Motor neuron (in vitro differentiated cells): Measurements from ENCODE around the gene IRF3. TPM values are rescaled to one million over a fixed set of nuclear protein-coding genes. Genes with fewer than 3 reads are reported as not detected.

Experiments used
- ATAC-seq, 8 experiments: fragments of 200-7000 bp; cut with Tn5 transposase; replicated peaks in 6 of 8; 2 replicates each; pipeline ENCODE4 v1.8.0; 2021; ENCODE audit warnings: mild to moderate bottlenecking in 8 of 8, moderate library complexity in 8 of 8
- H3K27ac ChIP-seq, 2 donors: fragments of 250-450 bp; sonication (Bioruptor Pico); 2 replicates each; pipeline ENCODE4 v1.9.0; 2021; ENCODE audit warnings: antibody characterized with exemption in 2 of 2, mild to moderate bottlenecking in 2 of 2, moderate library complexity in 1 of 2
- H3K4me1 ChIP-seq, 2 donors: fragments of 250-450 bp; sonication (Bioruptor Pico); replicated peaks in 1 of 2; 2 replicates each; pipeline ENCODE4 v1.6.1; 2021; ENCODE audit warnings: antibody characterized with exemption in 2 of 2, mild to moderate bottlenecking in 2 of 2, moderate library complexity in 1 of 2
- H3K4me3 ChIP-seq, 5 donors: fragments of 250-450 bp; sonication (Bioruptor Pico); 2 replicates each; pipeline ENCODE4 v1.9.0; 2021; ENCODE audit warnings: antibody characterized with exemption in 5 of 5, mild to moderate bottlenecking in 5 of 5, moderate library complexity in 4 of 5
- WGBS, 10 experiments: fragments of 450-650 bp; shearing (Covaris generic); methylation state at CpG; one replicate each; pipeline ENCODE4 v1.0.0; 2022; 5-methylcytosine and 5-hydroxymethylcytosine counted together
- in situ Hi-C, 9 experiments: fragments of 400-800 bp; cut with MboI; loops; one replicate each; pipeline ENCODE4 v1.15.0; 2021; ENCODE audit warnings: low sequenced_read_pairs in 9 of 9, low pct_unique_long_range_greater_than_20kb in 2 of 9; ENCODE audit not compliant: unreplicated experiment in 9 of 9
- total RNA-seq, 8 experiments: library from RNA; unstranded; fragments of 300-600 nt; gene quantifications; 2 replicates each; pipeline versions ENCODE4 v1.2.3 to v1.2.4, GENCODE V29; 2022

Gene IRF3
- total RNA-seq, 8 experiments from 2014 or later, result 40.8 to 110 (median 53.4) TPM

GRCh38 chr19:49676136-49676783 lies 10.6 kb upstream of the IRF3 start:
- H3K4me3 ChIP-seq, result peak overlapping the region; percentile 50 to 89 (median 83)
- 0 to 13% (median 1%) methylated on average over 2 to 16 of the region's 27 CpGs; no CpG with 5 or more reads in 2 of the 10 experiments for WGBS, 10 experiments
- peak overlapping the region; percentile 99 for H3K27ac ChIP-seq
- in situ Hi-C loops, result no loop called here
- H3K4me1 ChIP-seq, result peaks cover 33 to 38% of the 10 kb centered on the region in 2 donors
- ATAC-seq, result peak in 7 of 8 experiments; percentile 8 to 25 (median 16)

GRCh38 chr19:49672131-49672919 lies 6.7 kb upstream of the IRF3 start:
- Histone ChIP-seq H3K27ac (peak overlapping the region; percentile 63 to 69), H3K4me3 (peak overlapping the region; percentile 20 to 34 (median 25)), H3K4me1 (peaks cover 7 to 12% of the 10 kb centered on the region in 2 donors)
- peak; percentile 1 to 35 (median 12) for ATAC-seq
- 0 to 100% (median 17%) methylated on average over 1 to 12 of the region's 28 CpGs; no CpG with 5 or more reads in 3 of the 10 experiments for WGBS, 10 experiments
- in situ Hi-C loops, result no loop called here

GRCh38 chr19:49669516-49669915 lies 3.9 kb upstream of the IRF3 start:
- H3K27ac ChIP-seq, result no peak overlapping the region
- no peak overlapping the region for H3K4me3 ChIP-seq
- WGBS, 10 experiments, result 0 to 100% (median 90%) methylated on average over 1 to 3 of the region's 3 CpGs; no CpG with 5 or more reads in 1 of the 10 experiments
- peaks cover 7 to 19% of the 10 kb centered on the region in 2 donors for H3K4me1 ChIP-seq
- ATAC-seq, result no peak
- in situ Hi-C loops, result no loop called here

GRCh38 chr19:49667473-49667872 lies 1.8 kb upstream of the IRF3 start:
- in situ Hi-C loops, result no loop called here
- H3K4me3 ChIP-seq, result no peak overlapping the region
- no peak overlapping the region for H3K27ac ChIP-seq
- ATAC-seq, result no peak
- 80 to 100% (median 91%) methylated on average over 1 to 2 of the region's 2 CpGs; no CpG with 5 or more reads in 4 of the 10 experiments for WGBS, 10 experiments
- peaks cover 12 to 22% of the 10 kb centered on the region in 2 donors for H3K4me1 ChIP-seq

DNA sequence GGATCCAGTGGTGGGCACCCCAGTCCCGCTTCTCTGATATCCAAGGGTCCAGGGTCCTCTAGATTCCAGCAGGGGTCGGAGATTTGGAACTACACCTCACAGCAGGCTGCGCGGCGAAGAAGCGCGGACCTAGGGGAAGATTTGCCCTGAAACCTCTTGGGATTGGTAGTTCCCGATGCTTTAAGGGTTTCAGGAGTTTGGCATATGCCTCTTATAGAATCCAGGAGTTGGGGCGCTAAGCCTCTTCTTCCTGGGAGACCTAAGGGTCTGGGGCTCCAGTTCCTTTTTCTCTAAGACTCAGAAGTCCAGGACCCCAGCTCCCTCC lies 425 bp upstream of the IRF3 start:
- no CpG with 5 or more reads among the region's 9 CpGs for WGBS, 10 experiments
- Histone ChIP-seq H3K4me1 (peaks cover 7 to 15% of the 10 kb centered on the region in 2 donors), H3K4me3 (peak overlapping the region; percentile 54 to 86 (median 64)), H3K27ac (peak overlapping the region in 1 of 2 donors; percentile 4)
- ATAC-seq, result peak in 6 of 8 experiments; percentile 5 to 41 (median 12)
- in situ Hi-C loops, result no loop called here

GRCh38 chr19:49665036-49665350 lies 664 bp downstream of the IRF3 start:
- Histone ChIP-seq H3K4me1 (peaks cover 7 to 15% of the 10 kb centered on the region in 2 donors), H3K4me3 (peak overlapping the region; percentile 54 to 86 (median 64)), H3K27ac (peak overlapping the region; percentile 56 to 79)
- in situ Hi-C loops, result no loop called here
- 0% methylated on average over 1 to 4 of the region's 7 CpGs; no CpG with 5 or more reads in 3 of the 10 experiments for WGBS, 10 experiments
- peak in 2 of 8 experiments; percentile 9 to 10 for ATAC-seq

GRCh38 chr19:49664171-49665035 lies 1.3 kb downstream of the IRF3 start:
- Histone ChIP-seq H3K4me1 (peaks cover 7 to 15% of the 10 kb centered on the region in 2 donors), H3K27ac (peak overlapping the region; percentile 56 to 79), H3K4me3 (peak overlapping the region; percentile 54 to 86 (median 64))
- 0 to 2% (median 0%) methylated on average over 1 to 9 of the region's 53 CpGs; no CpG with 5 or more reads in 4 of the 10 experiments for WGBS, 10 experiments
- in situ Hi-C loops, result no loop called here
- ATAC-seq, result peak; percentile 48 to 75 (median 72)

DNA sequence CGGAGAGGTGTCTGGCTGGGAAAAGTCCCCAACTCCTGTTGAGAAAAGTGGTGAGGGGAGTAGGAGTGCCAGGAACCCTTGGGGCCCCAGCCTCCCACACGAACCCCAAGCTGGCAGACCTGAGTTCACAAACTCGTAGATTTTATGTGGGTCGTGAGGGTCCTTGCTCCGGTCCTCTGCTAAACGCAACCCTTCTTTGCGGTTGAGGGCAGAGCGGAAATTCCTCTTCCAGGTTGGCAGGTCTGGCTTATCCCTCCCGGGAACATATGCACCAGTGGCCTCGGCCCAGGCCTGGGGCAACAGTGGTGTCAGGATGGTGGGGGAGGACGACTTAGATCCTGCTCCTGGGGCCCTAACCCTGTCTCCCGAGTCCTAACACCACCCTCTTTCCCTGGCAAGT lies 2.4 kb downstream of the IRF3 start:
- no peak overlapping the region for H3K27ac ChIP-seq
- H3K4me3 ChIP-seq, result no peak overlapping the region
- ATAC-seq, result no peak
- in situ Hi-C loops, result no loop called here
- 88 to 95% (median 92%) methylated on average over 2 to 6 of the region's 12 CpGs; no CpG with 5 or more reads in 7 of the 10 experiments for WGBS, 10 experiments
- peaks cover 7 to 15% of the 10 kb centered on the region in 2 donors for H3K4me1 ChIP-seq

GRCh38 chr19:49662011-49662410 lies 3.6 kb downstream of the IRF3 start:
- 70% methylated on average over 2 of the region's 16 CpGs; no CpG with 5 or more reads in 9 of the 10 experiments for WGBS, 10 experiments
- H3K4me1 ChIP-seq, result peaks cover 8 to 15% of the 10 kb centered on the region in 2 donors
- ATAC-seq, result no peak
- no peak overlapping the region for H3K27ac ChIP-seq
- no peak overlapping the region for H3K4me3 ChIP-seq
- in situ Hi-C loops, result no loop called here

DNA sequence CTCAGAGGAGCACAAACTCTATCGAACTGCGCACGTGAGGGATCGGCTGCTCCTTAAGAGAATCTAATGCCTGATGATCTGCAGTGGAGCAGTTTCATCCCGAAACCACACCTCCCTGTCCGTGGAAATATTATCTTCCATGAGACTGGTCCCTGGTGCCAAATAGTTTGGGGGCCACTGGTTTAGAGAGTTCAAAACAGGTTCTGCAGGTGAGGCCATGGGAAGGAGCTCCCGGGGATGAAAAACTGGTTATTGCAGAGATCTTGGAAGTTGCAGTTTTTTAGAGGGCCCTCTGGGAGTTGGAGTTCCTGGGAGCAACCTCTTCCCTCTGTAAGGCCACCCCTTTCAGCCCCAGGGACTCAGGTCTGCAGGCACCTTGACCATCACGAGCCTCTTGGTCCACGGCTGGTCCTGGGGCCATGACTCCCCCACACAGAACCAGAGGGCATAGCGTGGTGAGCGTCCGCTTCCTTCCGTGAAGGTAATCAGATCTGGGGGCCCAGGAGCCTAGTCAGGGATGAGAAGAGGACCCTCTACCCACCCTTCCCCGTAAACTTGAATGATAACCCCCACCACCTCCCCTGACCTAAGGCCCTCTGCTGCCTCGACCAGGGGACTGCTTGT lies 5.2 kb downstream of the IRF3 start:
- in situ Hi-C loops, result no loop called here
- 86 to 100% (median 91%) methylated on average over 1 to 7 of the region's 15 CpGs; no CpG with 5 or more reads in 5 of the 10 experiments for WGBS, 10 experiments
- no peak for ATAC-seq

GRCh38 chr19:49658566-49659442 lies 6.9 kb downstream of the IRF3 start:
- no peak for ATAC-seq
- Histone ChIP-seq H3K27ac (no peak overlapping the region), H3K4me3 (no peak overlapping the region), H3K4me1 (peaks cover 4 to 8% of the 10 kb centered on the region in 2 donors)
- in situ Hi-C loops, result no loop called here
- 80 to 100% (median 98%) methylated on average over 1 to 7 of the region's 12 CpGs; no CpG with 5 or more reads in 4 of the 10 experiments for WGBS, 10 experiments

More for the DNA sequence above, 5.2 kb downstream of the IRF3 start:
- Histone ChIP-seq H3K27ac (no peak overlapping the region), H3K4me3 (no peak overlapping the region), H3K4me1 (peaks cover 8 to 12% of the 10 kb centered on the region in 2 donors)
